Sigmoid colon (tissue), 4 donors: ENCODE measurements around the gene CLTRN.

Experiments used
- CTCF ChIP-seq, 4 experiments: fragments of 450-650 bp in 3 of 4; fragments of 200-600 bp in 1 of 4; IDR thresholded peaks; one replicate each; pipeline ENCODE4 v1.5.1; 2016 to 2019; ENCODE audit warnings: antibody characterized with exemption in 4 of 4, mild to moderate bottlenecking in 3 of 4, moderate library complexity in 2 of 4
- EP300 ChIP-seq, 4 donors: sonication (generic); formaldehyde crosslinking; IDR thresholded peaks; one replicate each; pipeline ENCODE4 v1.6.1; 2017; ENCODE audit warnings: antibody characterized with exemption in 4 of 4
- POLR2A ChIP-seq, 2 donors: fragments of 450-650 bp; IDR thresholded peaks; one replicate each; pipeline ENCODE4 v1.6.1; 2016; ENCODE audit warnings: antibody characterized with exemption in 2 of 2, mild to moderate bottlenecking in 2 of 2, moderate library complexity in 2 of 2
- POLR2AphosphoS5 ChIP-seq, 4 donors: sonication (generic); formaldehyde crosslinking; IDR thresholded peaks; one replicate each; pipeline ENCODE4 v1.6.1; 2017; ENCODE audit warnings: antibody characterized with exemption in 4 of 4

GRCh38 chrX:15694941-15695451 is 30.4 kb upstream of the CLTRN start:
- TF ChIP-seq CTCF (IDR thresholded peaks at IDR 0.05) (no peak), EP300 (IDR thresholded peaks at IDR 0.05) (no peak), POLR2A (IDR thresholded peaks at IDR 0.05) (no peak), POLR2AphosphoS5 (IDR thresholded peaks at IDR 0.05) (no peak)
